ENCODE results near the gene RBMS2.
"Not testable (repeated sequence)": the region's sequence is repeated elsewhere in the genome, so short reads cannot be mapped to it uniquely, and the experiment has no call there.

Gene RBMS2, protein sequence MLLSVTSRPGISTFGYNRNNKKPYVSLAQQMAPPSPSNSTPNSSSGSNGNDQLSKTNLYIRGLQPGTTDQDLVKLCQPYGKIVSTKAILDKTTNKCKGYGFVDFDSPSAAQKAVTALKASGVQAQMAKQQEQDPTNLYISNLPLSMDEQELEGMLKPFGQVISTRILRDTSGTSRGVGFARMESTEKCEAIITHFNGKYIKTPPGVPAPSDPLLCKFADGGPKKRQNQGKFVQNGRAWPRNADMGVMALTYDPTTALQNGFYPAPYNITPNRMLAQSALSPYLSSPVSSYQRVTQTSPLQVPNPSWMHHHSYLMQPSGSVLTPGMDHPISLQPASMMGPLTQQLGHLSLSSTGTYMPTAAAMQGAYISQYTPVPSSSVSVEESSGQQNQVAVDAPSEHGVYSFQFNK

GRCh38 chr12:56521590-56522371, at the start of gene RBMS2:
Gene RBMS2, plus strand, starts transcription at chr12:56521820. Its CDS starts 204 bp downstream, at chr12:56522024.
- DNase-seq (ENCODE audit: low read depth): peak; percentile 93

DNA sequence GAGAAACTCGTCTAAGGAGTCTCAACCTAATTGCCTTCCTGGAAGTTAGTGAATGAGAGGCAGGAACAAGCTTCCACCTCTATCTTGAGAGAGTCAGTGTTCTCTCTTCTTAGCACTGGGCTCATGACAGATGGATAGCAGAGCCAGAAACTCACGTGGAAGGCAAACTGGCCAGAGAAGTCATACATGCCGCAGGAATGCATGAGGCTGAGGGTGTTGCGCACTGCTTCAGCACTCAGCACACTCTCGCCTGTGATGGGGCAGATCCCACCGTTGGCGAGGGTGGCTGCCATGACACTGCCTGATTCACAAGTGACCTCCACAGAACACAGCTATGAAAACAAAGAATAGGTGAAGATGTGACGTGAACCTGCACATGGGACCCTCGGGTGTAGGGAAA, 47.2 kb upstream of the RBMS2 start:
- no peak for DNase-seq (ENCODE audit: low read depth)

- DNase-seq (ENCODE audit: low read depth): no peak
These were observed 45.5 kb upstream of the RBMS2 start for GRCh38 chr12:56476143-56476542.

DNA sequence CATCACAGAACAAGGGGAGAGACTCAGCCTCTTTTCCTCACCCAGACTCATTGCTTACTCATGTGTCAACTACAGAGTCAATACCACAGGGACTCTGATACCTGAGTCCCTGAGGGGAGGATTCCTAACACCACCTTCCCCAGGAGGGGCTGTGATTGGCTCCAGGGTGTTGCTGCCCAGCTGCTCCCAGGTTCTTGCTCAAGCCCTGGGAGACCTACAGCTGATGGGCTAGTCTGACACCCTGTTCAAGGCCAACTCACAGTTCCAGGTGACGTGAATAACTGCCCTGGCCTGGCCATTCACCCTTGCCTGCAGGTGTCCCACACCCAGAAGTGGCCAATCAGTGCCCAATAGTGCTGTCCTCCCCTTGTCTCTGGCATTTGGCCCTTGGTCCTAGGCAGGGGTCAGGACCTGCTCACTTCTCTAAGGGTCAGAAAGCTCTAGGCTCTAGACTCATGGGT, 44.6 kb upstream of the RBMS2 start:
- DNase-seq (ENCODE audit: low read depth): no peak

DNA sequence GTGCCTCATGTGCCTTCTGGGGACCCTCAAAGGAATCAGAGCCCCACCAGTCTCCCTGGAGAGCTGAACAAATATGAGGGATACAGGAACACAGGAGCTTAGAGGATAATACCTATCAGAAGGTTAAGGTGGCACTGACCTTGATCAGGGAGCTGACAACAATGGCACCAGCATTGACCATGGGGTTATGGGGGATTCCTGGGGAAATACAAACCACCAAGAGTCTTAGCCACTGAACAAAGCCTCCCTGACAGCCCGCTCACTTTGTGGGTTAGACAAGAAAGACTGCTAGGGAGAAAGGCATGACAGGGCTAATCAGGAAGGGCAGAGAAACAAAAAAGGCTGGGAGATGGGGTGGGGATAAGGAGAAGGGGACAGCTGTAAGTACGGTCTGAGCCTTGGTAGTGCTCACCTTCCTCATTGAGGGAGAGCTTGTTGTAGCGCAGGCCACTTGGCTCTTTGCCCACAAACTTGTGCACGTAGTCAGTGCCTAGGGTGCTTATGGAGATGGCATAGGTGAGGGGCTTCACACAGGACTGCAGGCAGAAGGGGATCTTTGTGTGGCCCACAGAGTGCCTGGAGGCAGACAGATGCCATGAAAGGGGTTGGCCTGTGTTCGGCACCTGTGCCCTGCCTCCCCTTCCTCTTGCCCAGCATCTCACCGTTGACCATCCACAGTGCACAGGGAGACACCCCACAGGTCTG, 43.9 kb upstream of the RBMS2 start:
- no peak for DNase-seq (ENCODE audit: low read depth)

- no peak for DNase-seq (ENCODE audit: low read depth)
These were observed 42.0 kb upstream of the RBMS2 start for GRCh38 chr12:56479625-56480024.

DNA sequence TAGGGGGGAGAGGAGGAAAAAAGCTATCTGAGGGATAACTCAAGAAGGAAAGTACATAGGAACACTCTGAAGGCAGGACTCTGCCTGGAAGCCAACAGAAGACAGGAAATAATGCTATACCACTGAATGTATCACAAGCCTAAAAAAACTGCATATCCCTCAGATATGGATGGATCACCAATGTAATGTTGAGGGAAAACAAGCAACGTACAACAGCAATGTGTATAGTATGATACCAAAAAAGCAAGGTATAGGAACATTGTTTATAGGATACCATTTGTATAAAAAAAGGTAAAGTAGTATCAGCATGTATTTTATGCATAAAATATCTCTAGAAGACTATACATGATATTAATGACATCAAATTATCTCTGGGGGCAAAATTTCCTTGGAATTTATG, 37.1 kb upstream of the RBMS2 start:
- no peak for DNase-seq (ENCODE audit: low read depth)

- no peak for DNase-seq (ENCODE audit: low read depth)
These were observed 34.9 kb upstream of the RBMS2 start for GRCh38 chr12:56486694-56487093.

GRCh38 chr12:56487448-56488040, 34.1 kb upstream of the RBMS2 start:
- no peak for DNase-seq (ENCODE audit: low read depth)

- peak; percentile 53 for DNase-seq (ENCODE audit: low read depth)
These were observed 33.3 kb upstream of the RBMS2 start, which contains the start of gene GLS2 for GRCh38 chr12:56488041-56488955. Gene GLS2, minus strand, starts transcription at chr12:56488161. Its CDS starts 43 bp downstream, at chr12:56488118.

- DNase-seq (ENCODE audit: low read depth): no peak
These were observed 31.3 kb upstream of the RBMS2 start for GRCh38 chr12:56490360-56490759.

DNA sequence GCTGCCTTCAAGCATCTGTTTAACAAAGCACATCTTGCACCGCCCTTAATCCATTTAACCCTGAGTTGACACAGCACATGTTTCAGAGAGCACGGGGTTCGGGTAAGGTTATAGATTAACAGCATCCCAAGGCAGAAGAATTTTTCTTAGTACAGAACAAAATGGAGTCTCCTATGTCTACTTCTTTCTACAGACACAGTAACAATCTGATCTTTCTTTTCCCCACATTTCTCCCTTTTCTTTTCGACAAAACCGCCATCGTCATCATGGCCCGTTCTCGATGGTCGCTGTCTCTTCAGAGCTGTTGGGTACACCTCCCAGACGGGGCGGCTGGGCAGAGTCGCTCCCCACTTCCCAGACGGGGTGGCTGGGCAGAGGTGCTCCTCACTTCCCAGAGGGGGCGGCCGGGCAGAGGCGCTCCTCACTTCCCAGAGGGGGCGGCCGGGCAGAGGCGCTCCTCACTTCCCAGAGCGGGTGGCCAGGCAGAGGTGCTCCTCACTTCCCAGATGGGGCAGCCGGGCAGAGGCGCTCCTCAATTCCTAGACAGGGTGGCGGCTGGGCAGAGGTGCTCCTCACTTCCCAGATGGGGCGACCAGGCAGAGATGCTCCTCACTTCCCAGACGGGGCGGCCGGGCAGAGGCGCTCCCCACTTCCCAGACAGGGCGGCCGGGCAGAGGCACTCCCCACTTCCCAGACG, 28.1 kb upstream of the RBMS2 start:
- not testable (repeated sequence) for DNase-seq (ENCODE audit: low read depth)

- DNase-seq (ENCODE audit: low read depth): not testable (repeated sequence)
These were observed 27.6 kb upstream of the RBMS2 start for GRCh38 chr12:56494106-56494415.

DNA sequence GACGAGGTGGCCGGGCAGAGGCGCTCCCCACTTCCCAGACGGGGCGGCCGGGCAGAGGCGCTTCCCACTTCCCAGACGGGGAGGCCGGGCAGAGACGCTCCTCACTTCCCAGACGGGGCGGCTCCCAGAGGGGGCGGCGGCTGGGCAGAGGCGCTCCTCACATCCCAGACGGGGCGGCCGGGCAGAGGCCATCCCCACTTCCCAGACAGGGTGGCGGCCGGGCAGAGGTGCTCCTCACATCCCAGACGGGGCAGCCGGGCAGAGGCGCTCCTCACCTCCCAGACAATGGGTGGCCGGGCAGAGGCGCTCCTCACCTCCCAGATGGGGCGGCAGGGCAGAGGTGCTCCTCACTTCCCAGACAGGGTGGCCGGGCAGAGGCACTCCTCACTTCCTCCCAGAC, 27.1 kb upstream of the RBMS2 start:
- DNase-seq (ENCODE audit: low read depth): not testable (repeated sequence)

DNA sequence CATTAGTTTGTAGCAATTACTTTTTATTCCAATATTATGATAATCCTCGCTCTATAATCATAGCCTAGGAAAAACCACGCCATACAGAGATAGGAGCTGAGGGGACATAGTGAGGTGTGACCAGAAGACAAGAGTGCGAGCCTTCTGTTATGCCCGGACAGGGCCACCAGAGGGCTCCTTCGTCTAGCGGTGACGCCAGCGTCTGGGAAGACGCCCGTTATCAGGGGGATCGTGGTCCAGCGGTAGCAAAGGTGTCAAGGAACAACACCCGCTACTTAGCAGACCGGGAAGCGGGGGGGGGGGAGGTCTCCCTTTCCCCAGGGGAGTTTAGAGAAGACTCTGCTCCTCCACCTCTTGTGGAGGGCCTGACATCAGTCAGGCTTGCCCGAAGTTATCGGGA, 24.9 kb upstream of the RBMS2 start:
- DNase-seq (ENCODE audit: low read depth): not testable (repeated sequence)

DNA sequence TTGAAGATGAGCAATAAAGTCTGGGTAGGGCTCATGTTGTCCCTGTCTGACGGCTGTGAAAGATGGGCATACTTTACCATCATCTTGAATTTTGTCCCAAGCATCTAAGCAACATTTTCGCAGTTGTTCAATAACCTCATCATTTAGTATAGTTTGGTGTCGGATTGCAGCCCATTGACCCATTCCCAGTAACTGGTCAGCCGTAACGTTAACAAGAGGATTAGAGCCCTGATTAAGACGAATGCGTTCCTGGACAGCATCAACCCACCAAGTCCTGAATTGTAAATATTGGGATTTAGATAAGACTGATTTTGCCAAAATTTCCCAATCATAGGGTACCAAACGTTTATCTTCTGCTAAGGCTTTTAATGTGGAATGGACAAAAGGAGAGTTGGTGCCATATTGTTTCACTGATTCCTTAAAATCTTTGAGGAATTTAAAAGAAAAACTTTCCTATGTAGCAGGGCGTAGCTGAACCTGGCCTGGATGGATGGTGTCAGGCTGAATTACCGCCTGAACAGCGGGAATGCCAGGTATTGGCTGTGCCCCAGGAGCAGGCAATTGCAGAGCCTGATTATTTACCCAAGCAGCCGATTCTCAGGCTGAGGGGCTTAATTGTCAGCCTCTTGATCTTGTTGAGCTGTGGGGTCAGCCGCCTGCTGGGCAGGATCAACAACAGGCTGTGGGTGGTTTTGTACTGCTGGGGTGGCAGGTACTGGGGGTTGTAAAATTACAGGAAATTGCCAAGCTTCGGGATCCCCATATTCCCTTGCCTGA, 23.3 kb upstream of the RBMS2 start:
- not testable (repeated sequence) for DNase-seq (ENCODE audit: low read depth)

- not testable (repeated sequence) for DNase-seq (ENCODE audit: low read depth)
These were observed 22.2 kb upstream of the RBMS2 start for GRCh38 chr12:56499452-56499851.

DNA sequence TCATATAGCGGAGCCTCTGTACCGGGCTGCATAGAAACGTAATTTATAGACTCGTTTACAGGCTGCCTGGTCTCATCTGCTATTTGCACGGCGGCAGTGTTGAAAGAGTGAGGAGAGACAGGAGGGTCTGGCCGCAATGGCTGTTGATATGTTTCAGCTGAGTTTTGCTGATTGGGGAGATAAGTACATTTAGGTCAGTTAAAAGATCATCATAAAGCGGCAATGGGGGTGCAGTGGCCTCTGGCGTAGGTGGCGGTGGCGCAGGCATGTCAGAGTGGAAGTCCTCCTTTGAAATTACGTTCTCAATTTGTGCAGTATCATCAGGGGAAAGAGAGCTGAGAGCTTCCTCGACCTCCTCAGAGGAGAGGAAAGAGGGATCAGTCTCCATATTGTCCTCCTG, 21.7 kb upstream of the RBMS2 start:
- DNase-seq (ENCODE audit: low read depth): not testable (repeated sequence)

DNA sequence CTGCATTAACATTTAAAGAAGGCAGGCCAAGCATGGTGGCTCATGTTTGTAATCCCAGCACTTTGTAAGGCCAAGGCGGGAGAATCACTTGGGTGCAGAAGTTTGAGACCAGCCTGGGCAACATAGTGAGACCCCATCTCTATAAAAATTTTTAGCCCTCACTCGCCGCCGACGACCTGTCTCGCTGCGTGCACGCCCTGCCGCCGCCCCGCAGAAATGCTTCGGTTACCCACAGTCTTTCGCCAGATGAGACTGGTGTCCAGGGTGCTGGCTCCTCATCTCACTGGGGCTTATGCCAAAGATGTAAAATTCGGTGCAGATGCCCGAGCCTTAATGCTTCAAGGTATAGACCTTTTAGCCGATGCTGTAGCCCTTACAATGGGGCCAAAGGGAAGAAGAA, 10.8 kb upstream of the RBMS2 start:
- no peak for DNase-seq (ENCODE audit: low read depth)

DNA sequence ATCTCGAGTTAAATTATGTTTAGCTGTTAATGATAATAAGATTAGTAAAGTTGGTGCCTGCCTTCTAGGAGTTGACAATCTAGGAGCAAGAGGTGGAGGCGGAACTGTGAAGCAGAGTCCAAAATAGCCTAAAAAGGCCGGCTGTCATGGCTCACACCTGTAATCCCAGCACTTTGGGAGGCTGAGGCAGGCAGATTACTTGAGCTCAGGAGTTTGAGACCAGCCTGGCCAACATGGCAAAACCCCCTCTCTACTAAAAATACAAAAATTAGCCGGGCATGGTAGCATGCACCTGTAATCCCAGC, 7.7 kb upstream of the RBMS2 start:
- not testable (repeated sequence) for DNase-seq (ENCODE audit: low read depth)
